ENCODE measurements around the gene ZBTB7A. TPM values are rescaled to one million over a fixed set of nuclear protein-coding genes. Genes with fewer than 3 reads are reported as not detected.

The ZBTB7A gene
- total and polyA plus RNA-seq, 2 of the 4 experiments (the other 2 are of a cell fraction) = 3.2 to 10.3 TPM

- intact Hi-C loops (cut with micrococcal nuclease) = no loop called here
- Histone ChIP-seq H3K23ac (ENCODE audit: low read depth, low read length) (no peak overlapping the region), H2BK5ac (ENCODE audit: low read depth, low read length, poor library complexity, severe bottlenecking) (no peak overlapping the region), H3K4me3 (ENCODE audit: insufficient read depth, low read depth, low read length) (no peak overlapping the region), H3K56ac (ENCODE audit: extremely low read depth, insufficient read depth, low read length) (no peak overlapping the region), H3K9me3 (ENCODE audit: control insufficient read depth, insufficient read depth, low read length) (no peaks in the 10 kb centered on the region), H4K5ac (ENCODE audit: low read depth, low read length) (no peak overlapping the region), H3K27me3 (ENCODE audit: control insufficient read depth, insufficient read depth, low read length) (no peaks in the 10 kb centered on the region), H2BK120ac (ENCODE audit: low read depth, low read length) (no peak overlapping the region), H2AFZ (replicated peaks; ENCODE audit: low read length, poor library complexity) (peak overlapping the region; percentile 26), H3K9me1 (ENCODE audit: insufficient read depth, low read length) (no peaks in the 10 kb centered on the region), H3K9ac (ENCODE audit: low read depth, low read length) (no peak overlapping the region), H3K4ac (ENCODE audit: low read depth, low read length) (no peak overlapping the region), H4K8ac (ENCODE audit: low read depth in 2 of 2, low read length in 2 of 2) (no peak overlapping the region), H4K91ac (ENCODE audit: insufficient read depth, low read depth, low read length) (no peak overlapping the region), H3K18ac (ENCODE audit: low read depth, low read length) (no peak overlapping the region), H2BK15ac (ENCODE audit: low read depth, low read length) (no peak overlapping the region), H2BK20ac (ENCODE audit: low read depth, low read length) (no peak overlapping the region), H3K27ac (ENCODE audit: insufficient read depth, low read length) (no peak overlapping the region), H2AK9ac (replicated peaks; ENCODE audit: low read depth, low read length, poor library complexity) (no peak overlapping the region), H2AK5ac (ENCODE audit: low read depth, low read length) (no peak overlapping the region), H4K20me1 (ENCODE audit: insufficient read depth, low read length) (0 out of 2 replicates have a peak, but pooled peaks cover 3% of the 10 kb centered on the region), H3K4me2 (ENCODE audit: low read depth, low read length) (no peak overlapping the region), H3K36me3 (ENCODE audit: control insufficient read depth, insufficient read depth, low read length) (peaks cover 3% of the 10 kb centered on the region; the same call in 1 of the 2 replicates), H3K14ac (replicated peaks; ENCODE audit: low read depth, low read length) (no peak overlapping the region), H3K4me1 (ENCODE audit: control insufficient read depth, insufficient read depth, low read length) (peaks cover 2% of the 10 kb centered on the region; the same call in 1 of the 2 replicates), H3K79me1 (ENCODE audit: low read depth in 1 of 2, low read length in 2 of 2) (no peaks in the 10 kb centered on the region)
- no peak for DNase-seq
- WGBS, 2 experiments (ENCODE audit: extremely low coverage in 2 of 2, insufficient read length in 1 of 2) = 77% methylated on average over 18 of the region's 28 CpGs; no CpG with 5 or more reads in 1 of the 2 experiments
- ATAC-seq (ENCODE audit: low read depth) = no peak
- POLR2A ChIA-PET (ENCODE audit: unreplicated experiment) = no interaction called here
- dilution Hi-C loops (cut with HindIII; ENCODE audit: low sequenced_read_pairs, unreplicated experiment) = no loop called here
- CTCF ChIA-PET = no interaction called here
- in situ Hi-C loops (cut with MboI; ENCODE audit: low sequenced_read_pairs) = no loop called here
- no TSS peak for BruUV-seq (replicated peaks)
- TF ChIP-seq RCOR1 (IDR thresholded peaks at IDR 0.05; ENCODE audit: insufficient replicate concordance, low read length) (no peak), NFE2L2 (IDR thresholded peaks at IDR 0.05; ENCODE audit: low read depth, low read length) (no peak), USF2 (IDR thresholded peaks at IDR 0.05; ENCODE audit: low read depth, low read length) (no peak), CTCF (conservative IDR thresholded peaks at IDR 0.05; ENCODE audit: low read depth, low read length) (no peak), RFX5 (IDR thresholded peaks at IDR 0.05; ENCODE audit: low read depth, low read length) (no peak), RAD21 (IDR thresholded peaks at IDR 0.05; ENCODE audit: low read length) (no peak), CHD1 (IDR thresholded peaks at IDR 0.05; ENCODE audit: low read depth, low read length) (no peak), SMC3 (IDR thresholded peaks at IDR 0.05; ENCODE audit: low read depth, low read length) (no peak), BHLHE40 (IDR thresholded peaks at IDR 0.05; ENCODE audit: low read depth, low read length) (no peak), MAFK (IDR thresholded peaks at IDR 0.05; ENCODE audit: low read depth, low read length) (no peak), MXI1 (IDR thresholded peaks at IDR 0.05; ENCODE audit: borderline replicate concordance, low read depth, low read length) (no peak), POLR2A (IDR thresholded peaks at IDR 0.05; ENCODE audit: low read depth, low read length) (no peak), MAZ (IDR thresholded peaks at IDR 0.05; ENCODE audit: borderline replicate concordance, low read depth, low read length) (no peak), CEBPB (IDR thresholded peaks at IDR 0.05; ENCODE audit: low read depth, low read length) (no peak), FOS (IDR thresholded peaks at IDR 0.05; ENCODE audit: low read depth, low read length) (no peak)
These were observed 17.2 kb upstream of the ZBTB7A start for GRCh38 chr19:4083677-4084546.
